Left lobe of liver (tissue), 2 donors: ENCODE data around the gene CTDSPL. TPM values are rescaled to one million over a fixed set of nuclear protein-coding genes. Genes with fewer than 3 reads are reported as not detected.

ENCODE experiments used
- ATAC-seq: fragments of 200-7000 bp; cut with Tn5 transposase; one replicate; pipeline ENCODE4 v1.9.1; 2020; ENCODE audit warnings: mild to moderate bottlenecking, moderate library complexity
- DNase-seq: peaks from one replicate; pipeline ENCODE4 v3.0.0-alpha.2; 2020; ENCODE audit warnings: low spot score
- total RNA-seq: library from RNA; stranded (reverse); gene quantifications from one replicate; pipeline ENCODE4 v1.2.1, GENCODE V29; 2021
- donor health status: DM: no; HTN: no; CAD: no; lungs with moderate emphysema.
- donor health status: DM: no; HTN: yes; CAD: no.

CTDSPL gene
- total RNA-seq, 1 donor from 2014 or later = 22.1 TPM

DNA sequence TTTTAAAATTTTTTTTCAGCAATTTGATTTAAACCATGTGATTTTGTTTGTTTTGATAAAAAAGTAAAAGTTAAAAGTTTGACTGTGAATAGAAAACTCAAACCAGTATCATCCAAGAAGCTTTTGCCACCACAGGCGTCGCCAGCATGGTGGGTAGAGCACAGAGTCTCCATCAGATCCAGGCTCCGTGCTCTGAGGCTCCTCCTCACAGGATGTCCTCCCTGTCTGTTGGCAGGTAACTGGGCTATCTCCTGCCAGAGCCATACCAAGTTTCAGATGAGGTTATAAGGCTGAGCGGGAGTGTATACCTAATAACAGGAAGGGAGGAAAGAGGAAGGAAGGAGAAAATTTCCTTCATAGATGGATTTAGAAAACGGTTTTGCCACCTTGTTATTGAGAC lies 28.8 kb downstream of the CTDSPL start:
- DNase-seq (no peak), ATAC-seq (no peak)

- ATAC-seq (peak; percentile 42), DNase-seq (no peak)
Measured at GRCh38 chr3:37891227-37891626, 29.5 kb downstream of the CTDSPL start.

- ATAC-seq = peak; percentile 97
- DNase-seq = peak; percentile 81
Measured at GRCh38 chr3:37892927-37893600, 31.4 kb downstream of the CTDSPL start.

- DNase-seq = no peak
- ATAC-seq = no peak
Measured at GRCh38 chr3:37896827-37897226, 35.1 kb downstream of the CTDSPL start.

GRCh38 chr3:37897763-37898162 lies 36.1 kb downstream of the CTDSPL start:
- no peak for DNase-seq
- no peak for ATAC-seq

DNA sequence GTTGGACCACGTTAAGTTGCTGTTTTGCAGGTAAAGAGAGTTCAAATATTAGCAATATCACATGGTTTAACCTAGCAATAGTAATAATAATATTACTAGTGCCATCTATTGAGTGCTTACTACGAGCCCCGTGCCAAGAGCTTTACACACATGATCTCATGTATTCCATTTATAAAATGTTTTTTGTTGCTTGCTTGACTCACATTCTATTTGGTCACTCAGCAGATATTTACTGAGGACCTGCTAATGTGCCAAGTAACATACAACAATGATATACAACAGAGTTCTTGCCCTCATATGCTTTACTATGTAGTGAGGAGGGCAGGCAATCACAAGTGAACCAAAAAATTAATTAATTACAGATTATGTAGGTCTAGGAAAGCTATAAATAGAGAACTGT lies 36.7 kb downstream of the CTDSPL start:
- no peak for DNase-seq
- no peak for ATAC-seq

DNA sequence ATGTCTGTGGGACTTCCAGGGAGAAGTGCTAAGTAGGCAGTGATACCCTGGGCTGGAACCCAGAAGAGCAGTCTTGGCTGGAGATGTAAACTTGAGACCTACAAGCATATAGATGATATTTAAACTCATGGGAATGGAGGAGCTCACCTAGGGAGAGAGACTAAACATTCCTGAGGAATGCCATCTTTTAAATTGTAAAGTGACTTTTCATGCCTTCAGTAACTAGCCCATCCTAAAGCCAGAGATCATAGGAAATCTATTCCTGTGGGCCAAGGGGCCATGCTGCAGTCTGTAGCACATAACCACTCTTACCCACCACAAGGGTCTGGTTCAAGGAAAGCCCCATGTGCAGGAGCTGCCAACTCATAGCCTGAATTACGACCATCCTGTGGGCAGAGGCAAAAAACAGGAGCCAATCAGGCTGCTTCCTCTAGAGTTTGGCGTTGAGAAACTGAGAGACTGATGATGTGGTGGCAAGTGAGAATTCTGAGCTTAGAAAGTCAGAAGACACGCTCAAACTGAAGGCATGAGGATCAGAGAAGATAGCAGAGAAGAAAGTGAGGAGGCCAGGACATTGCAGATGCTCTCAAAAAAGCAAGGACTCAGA lies 37.5 kb downstream of the CTDSPL start:
- DNase-seq (no peak), ATAC-seq (no peak)

- ATAC-seq (no peak), DNase-seq (no peak)
Measured at GRCh38 chr3:37899711-37900306, 38.1 kb downstream of the CTDSPL start.

DNA sequence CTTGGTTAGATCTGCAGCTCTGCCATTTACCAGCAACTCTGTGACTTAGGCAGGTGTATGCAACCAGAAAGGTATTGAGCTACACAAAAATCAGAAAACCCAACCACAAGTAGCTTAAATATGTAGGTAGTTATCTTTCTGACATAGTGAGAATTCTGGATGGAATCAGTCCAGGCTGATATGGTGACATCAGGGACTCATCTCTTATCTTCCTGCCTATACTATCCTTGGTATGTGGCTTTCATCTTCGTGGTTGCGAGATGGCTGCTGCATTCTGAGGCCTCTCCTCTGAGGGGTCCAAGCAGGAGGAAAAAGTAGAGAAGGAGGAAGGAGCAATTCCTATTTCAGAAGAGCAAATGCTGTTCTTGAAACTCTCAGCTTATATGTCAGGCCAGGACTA lies 40.0 kb downstream of the CTDSPL start:
- ATAC-seq (no peak), DNase-seq (no peak)

DNA sequence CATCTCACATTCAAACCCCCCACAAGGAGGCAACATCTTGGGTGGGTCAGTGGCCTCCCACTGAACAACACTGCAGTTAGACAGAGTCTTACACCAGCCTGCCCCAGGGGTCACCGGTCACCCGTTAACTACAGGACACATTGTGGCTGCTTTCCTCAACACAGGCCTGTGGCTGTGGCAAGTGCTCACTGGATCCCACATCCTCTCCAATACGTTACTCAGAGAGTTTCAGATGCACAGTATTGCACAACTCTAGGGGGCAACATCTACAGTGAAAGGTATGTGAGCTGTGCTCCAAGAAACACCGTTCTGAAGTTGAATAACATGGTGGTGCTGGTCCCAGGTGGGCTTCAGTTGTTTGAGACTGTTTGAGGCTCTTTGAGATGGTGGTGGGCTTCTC lies 41.0 kb downstream of the CTDSPL start:
- DNase-seq (no peak), ATAC-seq (no peak)

DNA sequence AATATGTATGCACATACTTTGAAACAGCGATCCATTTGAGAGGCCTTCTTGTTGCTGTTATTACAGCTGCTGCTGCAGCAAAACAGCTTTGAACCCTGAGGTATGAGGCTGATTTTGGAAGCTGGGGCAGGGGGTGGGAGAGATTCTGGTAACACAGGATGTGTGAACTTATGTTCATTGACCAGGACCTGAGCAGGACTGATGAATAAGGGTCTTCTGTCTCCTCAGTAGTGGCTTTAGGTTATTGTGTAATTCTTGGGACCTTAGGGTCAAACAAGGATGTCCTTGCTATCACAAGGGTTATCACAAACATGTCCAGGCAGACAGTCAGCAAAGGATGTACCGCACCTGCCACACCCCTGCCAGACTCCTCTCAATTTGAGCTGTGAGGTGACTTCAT lies 41.6 kb downstream of the CTDSPL start:
- ATAC-seq (peak; percentile 9), DNase-seq (no peak)

- DNase-seq = no peak
- ATAC-seq = peak; percentile 56
Measured at GRCh38 chr3:37903734-37904133, 42.1 kb downstream of the CTDSPL start.

DNA sequence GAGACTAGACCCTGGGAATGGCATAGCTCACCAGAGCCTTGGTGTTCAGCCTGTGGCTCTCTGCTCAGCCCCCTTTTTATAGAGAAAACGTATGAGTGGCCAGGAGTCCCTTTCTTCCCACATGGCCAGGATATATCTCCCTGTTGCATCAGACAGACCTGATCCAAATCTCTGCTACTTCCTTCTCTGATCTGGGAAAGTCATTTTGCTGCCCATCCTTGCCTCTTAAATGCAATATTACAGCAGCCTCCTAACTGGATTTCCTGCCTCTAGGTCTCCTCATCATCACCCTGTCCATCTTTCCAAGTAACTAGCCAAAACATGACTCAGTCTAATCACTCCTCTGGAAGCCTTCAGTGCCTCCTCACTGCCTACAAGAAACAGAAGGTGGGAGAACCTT lies 42.9 kb downstream of the CTDSPL start:
- no peak for ATAC-seq
- DNase-seq = no peak

DNA sequence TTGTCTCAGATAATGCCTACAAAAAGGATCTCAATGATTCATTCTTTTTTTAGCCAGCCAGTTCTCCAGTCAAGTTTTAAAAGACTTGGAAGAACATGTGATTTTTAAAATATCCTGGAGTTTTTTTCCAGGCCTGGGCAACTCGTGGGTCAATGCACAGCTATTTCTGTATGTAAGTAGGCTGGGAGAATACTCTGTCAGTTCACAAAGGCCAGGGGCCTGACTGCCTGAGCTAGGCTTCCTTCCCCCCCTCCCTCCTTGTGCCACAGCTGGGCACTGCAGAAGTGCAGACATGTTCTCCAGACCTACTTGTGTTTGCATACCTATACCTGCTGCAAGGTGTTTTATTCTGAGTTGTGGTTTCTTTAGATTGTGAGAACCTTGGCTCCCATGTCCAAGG lies 43.7 kb downstream of the CTDSPL start:
- no peak for DNase-seq
- ATAC-seq = no peak

GRCh38 chr3:37905987-37906674 lies 44.5 kb downstream of the CTDSPL start:
- DNase-seq = no peak
- ATAC-seq = peak; percentile 27

GRCh38 chr3:37906734-37907282 lies 45.1 kb downstream of the CTDSPL start:
- DNase-seq (no peak), ATAC-seq (no peak)

GRCh38 chr3:37907371-37907770 lies 45.7 kb downstream of the CTDSPL start:
- ATAC-seq = no peak
- DNase-seq = no peak

- no peak for DNase-seq
- ATAC-seq = no peak
Measured at GRCh38 chr3:37907906-37908305, 46.2 kb downstream of the CTDSPL start.

- ATAC-seq (peak; percentile 31), DNase-seq (no peak)
Measured at GRCh38 chr3:37909067-37909911, 47.6 kb downstream of the CTDSPL start.

- ATAC-seq = no peak
Measured at GRCh38 chr3:37910671-37911400, 49.2 kb downstream of the CTDSPL start.

More at GRCh38 chr3:37910671-37911400, 49.2 kb downstream of the CTDSPL start:
- no peak for DNase-seq
